Progenitor cell of endocrine pancreas (in vitro differentiated cells): ENCODE results near the gene ZGPAT. TPM values are rescaled to one million over a fixed set of nuclear protein-coding genes. Genes with fewer than 3 reads are reported as not detected.

ENCODE experiments used
- DNase-seq: peaks from one replicate; pipeline ENCODE4 v3.0.0; 2021; ENCODE audit warnings: low spot score; ENCODE audit not compliant: unreplicated experiment
- H3K27ac Mint-ChIP-seq: 2 replicates; pipeline ENCODE4 v1.8.0; 2021; ENCODE audit warnings: mild to moderate bottlenecking, moderate library complexity, mixed read lengths
- H3K27me3 Mint-ChIP-seq: 2 replicates; pipeline ENCODE4 v1.8.0; 2021; ENCODE audit warnings: mixed read lengths
- H3K36me3 Mint-ChIP-seq: 2 replicates; pipeline ENCODE4 v1.8.0; 2022; ENCODE audit warnings: mixed read lengths; ENCODE audit not compliant: insufficient read depth
- H3K4me1 Mint-ChIP-seq: 2 replicates; pipeline ENCODE4 v1.8.0; 2021; ENCODE audit warnings: low read depth, mixed read lengths
- H3K4me3 Mint-ChIP-seq: 2 replicates; pipeline ENCODE4 v1.8.0; 2021; ENCODE audit warnings: low read depth, mild to moderate bottlenecking, moderate library complexity, mixed read lengths
- H3K9me3 Mint-ChIP-seq: 2 replicates; pipeline ENCODE4 v1.8.0; 2021; ENCODE audit warnings: low read depth, mixed read lengths
- CTCF ChIP-seq: fragments of 200-600 bp; sonication (generic); IDR thresholded peaks from one replicate; pipeline ENCODE4 v1.5.0; 2021; ENCODE audit warnings: antibody characterized with exemption, mild to moderate bottlenecking; ENCODE audit not compliant: unreplicated experiment
- total RNA-seq: library from RNA; stranded (reverse); gene quantifications from 2 replicates; pipeline ENCODE4 v1.2.1, GENCODE V29; 2021

Gene ZGPAT
- total RNA-seq, 1 donor from 2014 or later, result 38.5 TPM

GRCh38 chr20:63695424-63696305 is 12.2 kb upstream of the ZGPAT start:
- no peak overlapping the region for H3K4me3 Mint-ChIP-seq
- DNase-seq, result no peak
- no peak for TF ChIP-seq CTCF
- H3K4me1 Mint-ChIP-seq, result no peaks in the 10 kb centered on the region
- H3K9me3 Mint-ChIP-seq, result no peaks in the 10 kb centered on the region
- H3K27ac Mint-ChIP-seq, result no peak overlapping the region
- H3K27me3 Mint-ChIP-seq, result no peaks in the 10 kb centered on the region
- peaks cover 2% of the 10 kb centered on the region for H3K36me3 Mint-ChIP-seq

DNA sequence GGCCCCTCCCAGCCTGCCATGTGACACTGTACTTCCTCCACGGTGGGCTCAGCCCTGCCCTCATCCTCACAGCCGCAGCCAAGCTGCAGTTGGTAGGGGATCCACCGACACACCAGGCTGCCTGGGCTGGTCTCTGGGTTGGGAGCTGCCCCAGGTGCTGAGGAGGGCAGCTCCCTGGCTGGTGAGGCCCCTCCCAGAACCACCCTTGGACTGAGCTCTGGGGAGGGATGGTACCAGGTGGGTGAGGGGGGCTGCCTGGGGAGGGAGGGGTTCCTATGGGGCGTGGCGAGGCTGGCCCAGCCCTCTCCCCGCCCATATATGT is 11.6 kb upstream of the ZGPAT start:
- no peak overlapping the region for H3K27ac Mint-ChIP-seq
- H3K36me3 Mint-ChIP-seq, result peaks cover 2% of the 10 kb centered on the region
- H3K4me3 Mint-ChIP-seq, result no peak overlapping the region

DNA sequence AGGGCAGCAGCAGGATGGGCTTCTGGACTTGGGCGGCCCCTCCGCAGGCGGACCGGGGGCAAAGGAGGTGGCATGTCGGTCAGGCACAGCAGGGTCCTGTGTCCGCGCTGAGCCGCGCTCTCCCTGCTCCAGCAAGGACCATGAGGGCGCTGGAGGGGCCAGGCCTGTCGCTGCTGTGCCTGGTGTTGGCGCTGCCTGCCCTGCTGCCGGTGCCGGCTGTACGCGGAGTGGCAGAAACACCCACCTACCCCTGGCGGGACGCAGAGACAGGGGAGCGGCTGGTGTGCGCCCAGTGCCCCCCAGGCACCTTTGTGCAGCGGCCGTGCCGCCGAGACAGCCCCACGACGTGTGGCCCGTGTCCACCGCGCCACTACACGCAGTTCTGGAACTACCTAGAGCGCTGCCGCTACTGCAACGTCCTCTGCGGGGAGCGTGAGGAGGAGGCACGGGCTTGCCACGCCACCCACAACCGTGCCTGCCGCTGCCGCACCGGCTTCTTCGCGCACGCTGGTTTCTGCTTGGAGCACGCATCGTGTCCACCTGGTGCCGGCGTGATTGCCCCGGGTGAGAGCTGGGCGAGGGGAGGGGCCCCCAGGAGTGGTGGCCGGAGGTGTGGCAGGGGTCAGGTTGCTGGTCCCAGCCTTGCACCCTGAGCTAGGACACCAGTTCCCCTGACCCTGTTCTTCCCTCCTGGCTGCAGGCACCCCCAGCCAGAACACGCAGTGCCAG is 11.0 kb upstream of the ZGPAT start, which contains the start of gene TNFRSF6B:
Gene TNFRSF6B, plus strand, starts transcription at position 25 of the 729 bp plus-strand sequence. Its CDS starts 116 bp downstream, at position 141.
- peak within 1 kb of the TSS; percentile 16 for H3K4me3 Mint-ChIP-seq
- H3K4me1 Mint-ChIP-seq, result no peaks in the 10 kb centered on the region
- no peak for TF ChIP-seq CTCF
- H3K27ac Mint-ChIP-seq, result no peak within 1 kb of the TSS
- no peaks in the 10 kb centered on the region for H3K9me3 Mint-ChIP-seq
- DNase-seq, result no peak
- peaks cover 2% of the 10 kb centered on the region for H3K36me3 Mint-ChIP-seq
- H3K27me3 Mint-ChIP-seq, result no peaks in the 10 kb centered on the region

More for the DNA sequence above, 11.6 kb upstream of the ZGPAT start:
- Mint-ChIP-seq H3K4me1 (no peaks in the 10 kb centered on the region), H3K27me3 (no peaks in the 10 kb centered on the region), H3K9me3 (no peaks in the 10 kb centered on the region)
- DNase-seq, result no peak
- TF ChIP-seq CTCF, result no peak

- Mint-ChIP-seq H3K9me3 (no peaks in the 10 kb centered on the region), H3K27ac (no peak overlapping the region), H3K36me3 (peaks cover 2% of the 10 kb centered on the region), H3K27me3 (no peaks in the 10 kb centered on the region), H3K4me1 (no peaks in the 10 kb centered on the region), H3K4me3 (peak overlapping the region; percentile 16)
- no peak for TF ChIP-seq CTCF
- DNase-seq, result no peak
These were observed 10.4 kb upstream of the ZGPAT start for GRCh38 chr20:63697357-63697867.

DNA sequence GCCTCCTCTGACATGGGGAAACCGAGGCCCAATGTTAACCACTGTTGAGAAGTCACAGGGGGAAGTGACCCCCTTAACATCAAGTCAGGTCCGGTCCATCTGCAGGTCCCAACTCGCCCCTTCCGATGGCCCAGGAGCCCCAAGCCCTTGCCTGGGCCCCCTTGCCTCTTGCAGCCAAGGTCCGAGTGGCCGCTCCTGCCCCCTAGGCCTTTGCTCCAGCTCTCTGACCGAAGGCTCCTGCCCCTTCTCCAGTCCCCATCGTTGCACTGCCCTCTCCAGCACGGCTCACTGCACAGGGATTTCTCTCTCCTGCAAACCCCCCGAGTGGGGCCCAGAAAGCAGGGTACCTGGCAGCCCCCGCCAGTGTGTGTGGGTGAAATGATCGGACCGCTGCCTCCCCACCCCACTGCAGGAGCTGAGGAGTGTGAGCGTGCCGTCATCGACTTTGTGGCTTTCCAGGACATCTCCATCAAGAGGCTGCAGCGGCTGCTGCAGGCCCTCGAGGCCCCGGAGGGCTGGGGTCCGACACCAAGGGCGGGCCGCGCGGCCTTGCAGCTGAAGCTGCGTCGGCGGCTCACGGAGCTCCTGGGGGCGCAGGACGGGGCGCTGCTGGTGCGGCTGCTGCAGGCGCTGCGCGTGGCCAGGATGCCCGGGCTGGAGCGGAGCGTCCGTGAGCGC is 9.8 kb upstream of the ZGPAT start:
- TF ChIP-seq CTCF, result no peak
- H3K27ac Mint-ChIP-seq, result no peak overlapping the region
- H3K9me3 Mint-ChIP-seq, result no peaks in the 10 kb centered on the region
- H3K4me3 Mint-ChIP-seq, result no peak overlapping the region
- H3K36me3 Mint-ChIP-seq, result peaks cover 2% of the 10 kb centered on the region
- no peaks in the 10 kb centered on the region for H3K27me3 Mint-ChIP-seq
- DNase-seq, result no peak
- H3K4me1 Mint-ChIP-seq, result no peaks in the 10 kb centered on the region
